ENCODE measurements around the gene ATP5PF. TPM values are rescaled to one million over a fixed set of nuclear protein-coding genes. Genes with fewer than 3 reads are reported as not detected.

The ATP5PF gene
- total and polyA plus RNA-seq, 2 of the 4 experiments (the other 2 are of a cell fraction), result 76.0 to 190 TPM

DNA sequence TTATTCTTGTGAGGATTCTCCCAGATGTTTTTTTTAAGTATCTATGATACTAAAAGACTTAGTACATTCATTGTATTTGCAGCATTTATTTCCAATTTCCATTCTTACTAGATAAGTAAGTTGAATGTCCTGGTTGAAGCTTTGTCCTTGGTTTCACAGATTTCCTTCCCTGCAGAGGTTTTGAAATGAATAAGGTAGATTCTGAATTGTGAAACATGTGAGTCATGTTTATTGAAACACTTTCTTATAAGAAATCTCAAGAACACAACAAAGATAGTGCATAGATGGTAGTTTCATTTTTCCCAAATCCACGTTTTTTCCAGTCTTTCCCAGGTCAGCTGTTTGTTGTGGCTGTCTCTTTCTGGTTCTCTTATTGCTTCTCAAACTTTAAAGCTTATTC is 24.9 kb upstream of the ATP5PF start:
- intact Hi-C loops (cut with micrococcal nuclease), result no loop called here
- Histone ChIP-seq H2BK20ac (ENCODE audit: low read depth, low read length) (no peak overlapping the region), H3K4ac (ENCODE audit: low read depth, low read length) (no peak overlapping the region), H3K9ac (ENCODE audit: low read depth, low read length) (no peak overlapping the region), H3K23ac (ENCODE audit: low read depth, low read length) (no peak overlapping the region), H4K91ac (ENCODE audit: insufficient read depth, low read depth, low read length) (no peak overlapping the region), H2AFZ (replicated peaks; ENCODE audit: low read length, poor library complexity) (no peak overlapping the region), H2BK5ac (ENCODE audit: low read depth, low read length, poor library complexity, severe bottlenecking) (no peak overlapping the region), H3K18ac (ENCODE audit: low read depth, low read length) (no peak overlapping the region), H3K4me1 (ENCODE audit: control insufficient read depth, insufficient read depth, low read length) (peaks cover 5% of the 10 kb centered on the region), H3K36me3 (ENCODE audit: control insufficient read depth, insufficient read depth, low read length) (peaks cover 17% of the 10 kb centered on the region; the same call in 1 of the 2 replicates), H2AK5ac (ENCODE audit: low read depth, low read length) (no peak overlapping the region), H3K9me3 (ENCODE audit: control insufficient read depth, insufficient read depth, low read length) (no peaks in the 10 kb centered on the region), H4K5ac (ENCODE audit: low read depth, low read length) (no peak overlapping the region), H3K4me3 (ENCODE audit: insufficient read depth, low read depth, low read length) (no peak overlapping the region), H3K14ac (replicated peaks; ENCODE audit: low read depth, low read length) (no peak overlapping the region), H2AK9ac (replicated peaks; ENCODE audit: low read depth, low read length, poor library complexity) (no peak overlapping the region), H3K27me3 (ENCODE audit: control insufficient read depth, insufficient read depth, low read length) (no peaks in the 10 kb centered on the region), H4K8ac (ENCODE audit: low read depth in 2 of 2, low read length in 2 of 2) (no peak overlapping the region), H3K79me1 (ENCODE audit: low read depth in 1 of 2, low read length in 2 of 2) (0 out of 4 replicates have a peak, but pooled peaks cover 3 to 4% of the 10 kb centered on the region in 2 experiments), H2BK120ac (ENCODE audit: low read depth, low read length) (no peak overlapping the region), H3K9me1 (ENCODE audit: insufficient read depth, low read length) (no peaks in the 10 kb centered on the region; the same call in 1 of the 2 replicates), H3K56ac (ENCODE audit: extremely low read depth, insufficient read depth, low read length) (no peak overlapping the region), H4K20me1 (ENCODE audit: insufficient read depth, low read length) (no peaks in the 10 kb centered on the region), H3K4me2 (ENCODE audit: low read depth, low read length) (peak overlapping the region; percentile 63; the same call in 1 of the 2 replicates), H3K27ac (ENCODE audit: insufficient read depth, low read length) (no peak overlapping the region), H2BK15ac (ENCODE audit: low read depth, low read length) (no peak overlapping the region)
- WGBS, 2 experiments (ENCODE audit: extremely low coverage in 2 of 2, insufficient read length in 1 of 2), result no CpG with 5 or more reads among the region's 1 CpG
- BruUV-seq (replicated peaks), result no TSS peak
- peak; percentile 42 for ATAC-seq (ENCODE audit: low read depth)
- peak; percentile 58 for TF ChIP-seq CEBPB (IDR thresholded peaks at IDR 0.05; ENCODE audit: low read depth, low read length)
- no peak for TF ChIP-seq NFE2L2 (IDR thresholded peaks at IDR 0.05; ENCODE audit: low read depth, low read length)
- no peak for TF ChIP-seq RAD21 (IDR thresholded peaks at IDR 0.05; ENCODE audit: low read length)
- TF ChIP-seq, protein P1, sequence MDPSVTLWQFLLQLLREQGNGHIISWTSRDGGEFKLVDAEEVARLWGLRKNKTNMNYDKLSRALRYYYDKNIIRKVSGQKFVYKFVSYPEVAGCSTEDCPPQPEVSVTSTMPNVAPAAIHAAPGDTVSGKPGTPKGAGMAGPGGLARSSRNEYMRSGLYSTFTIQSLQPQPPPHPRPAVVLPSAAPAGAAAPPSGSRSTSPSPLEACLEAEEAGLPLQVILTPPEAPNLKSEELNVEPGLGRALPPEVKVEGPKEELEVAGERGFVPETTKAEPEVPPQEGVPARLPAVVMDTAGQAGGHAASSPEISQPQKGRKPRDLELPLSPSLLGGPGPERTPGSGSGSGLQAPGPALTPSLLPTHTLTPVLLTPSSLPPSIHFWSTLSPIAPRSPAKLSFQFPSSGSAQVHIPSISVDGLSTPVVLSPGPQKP (IDR thresholded peaks at IDR 0.05; ENCODE audit: borderline replicate concordance, low read depth, low read length), result no peak
- POLR2A ChIA-PET (ENCODE audit: unreplicated experiment), result interaction anchor here (0.6 kb wide), 1 partner anchor 198 kb away, joined by 3 read pairs; no protein-coding TSS in a partner anchor
- dilution Hi-C loops (cut with HindIII; ENCODE audit: low sequenced_read_pairs, unreplicated experiment), result no loop called here
- CTCF ChIA-PET, result interaction anchor here (0.6 to 1.2 kb wide), 4 partner anchors 8 to 67 kb away, joined by 3 to 10 read pairs (median 3); no protein-coding TSS in a partner anchor
- DNase-seq, result peak; percentile 51
- in situ Hi-C loops (cut with MboI; ENCODE audit: low sequenced_read_pairs), result no loop called here

Data from IMR-90 (cell line).